A673 (cell line): ENCODE results near the gene MINDY4.

ENCODE experiments used
- CTCF ChIP-seq: fragments of 300-800, 200-600 bp; sonication (generic); conservative IDR thresholded peaks from 2 replicates; pipeline ENCODE4 v1.5.1; 2017; ENCODE audit warnings: low read depth, mild to moderate bottlenecking, antibody characterized with exemption, low read length, moderate library complexity, mixed read lengths
- EZH2 ChIP-seq: fragments of 200-600 bp; sonication (generic); IDR thresholded peaks from 2 replicates; pipeline ENCODE4 v1.6.1; 2017; ENCODE audit warnings: borderline replicate concordance, low read depth, mild to moderate bottlenecking, mixed read lengths, antibody characterized with exemption, low read length; ENCODE audit not compliant: poor library complexity, severe bottlenecking

DNA sequence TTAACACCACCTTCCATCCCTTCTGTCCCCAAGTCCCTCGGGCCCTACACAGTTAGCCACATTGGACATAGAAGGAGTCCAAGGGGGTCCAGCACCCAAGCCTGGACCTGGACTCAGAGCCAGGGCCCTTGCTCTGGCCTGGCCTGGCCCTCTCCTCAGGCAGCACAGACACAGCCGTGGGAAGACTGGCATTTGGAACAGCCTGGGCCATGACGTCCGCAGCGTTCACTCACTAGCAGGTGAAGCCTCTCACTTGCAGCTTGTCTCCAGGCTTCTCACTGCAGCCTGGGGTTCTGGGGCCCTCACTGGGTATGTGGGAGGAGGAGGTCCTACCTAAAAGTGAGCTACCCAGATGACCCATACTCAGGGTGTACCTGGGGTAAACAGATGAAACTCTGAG is 106.8 kb downstream of the MINDY4 start:
- TF ChIP-seq CTCF (no peak), EZH2 (no peak)
